Astrocyte of the cerebellum (primary cell): Measurements from ENCODE around the gene FILIP1L.

Source experiments
- DNase-seq: peaks from one replicate; pipeline ENCODE4 v3.0.0-alpha.2; 2011; ENCODE audit warnings: low read depth
- H3K4me3 ChIP-seq: 2 replicates; pipeline ENCODE4 v1.5.1; 2011; ENCODE audit warnings: mild to moderate bottlenecking, low read depth, low read length, moderate library complexity
- CTCF ChIP-seq: IDR thresholded peaks from 2 replicates; pipeline ENCODE4 v1.5.1; 2012; ENCODE audit warnings: low read length, low read depth, moderate library complexity, mild to moderate bottlenecking; ENCODE audit errors: missing control alignments
- in situ Hi-C: cut with HindIII; loops from 2 replicates; pipeline ENCODE4 v1.10.0; 2017; ENCODE audit warnings: low sequenced_read_pairs

The FILIP1L gene

GRCh38 chr3:100149130-100149529 is 34.8 kb upstream of the FILIP1L start:
- TF ChIP-seq CTCF: no peak
- no peak for DNase-seq
- in situ Hi-C loops: no loop called here
- H3K4me3 ChIP-seq: no peak overlapping the region

- no peak for DNase-seq
- in situ Hi-C loops: no loop called here
- no peak overlapping the region for H3K4me3 ChIP-seq
- TF ChIP-seq CTCF: no peak
These were observed 30.1 kb upstream of the FILIP1L start for GRCh38 chr3:100144255-100144866.

- in situ Hi-C loops: no loop called here
- no peak overlapping the region for H3K4me3 ChIP-seq
These were observed 27.3 kb upstream of the FILIP1L start for GRCh38 chr3:100141586-100141985.

GRCh38 chr3:100140976-100141375 is 26.7 kb upstream of the FILIP1L start:
- no peak overlapping the region for H3K4me3 ChIP-seq
- in situ Hi-C loops: no loop called here
- TF ChIP-seq CTCF: no peak
- DNase-seq: no peak

More at GRCh38 chr3:100141586-100141985, 27.3 kb upstream of the FILIP1L start:
- DNase-seq: no peak
- TF ChIP-seq CTCF: no peak

GRCh38 chr3:100136921-100137320 is 22.6 kb upstream of the FILIP1L start:
- H3K4me3 ChIP-seq: no peak overlapping the region
- in situ Hi-C loops: no loop called here
- no peak for TF ChIP-seq CTCF
- no peak for DNase-seq

- in situ Hi-C loops: no loop called here
- no peak for DNase-seq
- H3K4me3 ChIP-seq: no peak overlapping the region
- TF ChIP-seq CTCF: no peak
These were observed 16.9 kb upstream of the FILIP1L start for GRCh38 chr3:100131241-100131640.

- DNase-seq: no peak
- TF ChIP-seq CTCF: no peak
- no peak overlapping the region for H3K4me3 ChIP-seq
- in situ Hi-C loops: no loop called here
These were observed 15.6 kb upstream of the FILIP1L start for GRCh38 chr3:100129941-100130340.
